HG03521 (cell line): ENCODE data around the gene CYB5RL.

Experiments
- ATAC-seq: cut with Tn5 transposase; IDR thresholded peaks from one replicate; pipeline ENCODE4 v1.9.1; 2021; ENCODE audit warnings: mild to moderate bottlenecking, moderate library complexity; ENCODE audit not compliant: unreplicated experiment

The CYB5RL gene

GRCh38 chr1:54161495-54162168 lies 38.2 kb downstream of the CYB5RL start:
- ATAC-seq = no peak

GRCh38 chr1:54160351-54160750 lies 39.5 kb downstream of the CYB5RL start:
- ATAC-seq = no peak

- no peak for ATAC-seq
These were observed 40.0 kb downstream of the CYB5RL start for GRCh38 chr1:54159733-54160316.

- no peak for ATAC-seq
These were observed 41.8 kb downstream of the CYB5RL start for GRCh38 chr1:54158071-54158470.

- no peak for ATAC-seq
These were observed 42.4 kb downstream of the CYB5RL start for GRCh38 chr1:54157401-54157800.

- ATAC-seq = no peak
These were observed 42.8 kb downstream of the CYB5RL start for GRCh38 chr1:54156986-54157385.

GRCh38 chr1:54156201-54156600 lies 43.6 kb downstream of the CYB5RL start:
- no peak for ATAC-seq

GRCh38 chr1:54153535-54154439 lies 46.0 kb downstream of the CYB5RL start:
- no peak for ATAC-seq

GRCh38 chr1:54152696-54153095 lies 47.1 kb downstream of the CYB5RL start, which contains the start of gene CDCP2:
Gene CDCP2, minus strand, starts transcription at chr1:54153000. Its CDS starts 78 bp downstream, at chr1:54152922.
- no peak for ATAC-seq

- ATAC-seq = no peak
These were observed 48.8 kb downstream of the CYB5RL start for GRCh38 chr1:54151013-54151412.
